Vagina (tissue), 2 donors: Measurements from ENCODE around the gene ZNG1A.

ENCODE experiments used
- POLR2A ChIP-seq, 2 donors: fragments of 450-650 bp; IDR thresholded peaks; one replicate each; pipeline ENCODE4 v1.6.1; 2017; ENCODE audit warnings: antibody characterized with exemption in 2 of 2, mild to moderate bottlenecking in 2 of 2, moderate library complexity in 2 of 2
- POLR2AphosphoS5 ChIP-seq, 2 donors: sonication (generic); formaldehyde crosslinking; IDR thresholded peaks; one replicate each; pipeline ENCODE4 v1.9.0; 2017; ENCODE audit warnings: antibody characterized with exemption in 2 of 2, mild to moderate bottlenecking in 2 of 2, low read depth in 1 of 2; ENCODE audit not compliant: insufficient read depth in 1 of 2
- TF ChIP-seq, protein P1 (sequence below), 3 experiments: fragments of 450-650 bp in 2 of 3; fragments of 200-600 bp in 1 of 3; sonication (generic) in 1 of 3; IDR thresholded peaks; one replicate each; pipeline ENCODE4 v1.5.1; 2017 to 2019; ENCODE audit warnings: antibody characterized with exemption in 3 of 3, mild to moderate bottlenecking in 2 of 3, moderate library complexity in 2 of 3

DNA sequence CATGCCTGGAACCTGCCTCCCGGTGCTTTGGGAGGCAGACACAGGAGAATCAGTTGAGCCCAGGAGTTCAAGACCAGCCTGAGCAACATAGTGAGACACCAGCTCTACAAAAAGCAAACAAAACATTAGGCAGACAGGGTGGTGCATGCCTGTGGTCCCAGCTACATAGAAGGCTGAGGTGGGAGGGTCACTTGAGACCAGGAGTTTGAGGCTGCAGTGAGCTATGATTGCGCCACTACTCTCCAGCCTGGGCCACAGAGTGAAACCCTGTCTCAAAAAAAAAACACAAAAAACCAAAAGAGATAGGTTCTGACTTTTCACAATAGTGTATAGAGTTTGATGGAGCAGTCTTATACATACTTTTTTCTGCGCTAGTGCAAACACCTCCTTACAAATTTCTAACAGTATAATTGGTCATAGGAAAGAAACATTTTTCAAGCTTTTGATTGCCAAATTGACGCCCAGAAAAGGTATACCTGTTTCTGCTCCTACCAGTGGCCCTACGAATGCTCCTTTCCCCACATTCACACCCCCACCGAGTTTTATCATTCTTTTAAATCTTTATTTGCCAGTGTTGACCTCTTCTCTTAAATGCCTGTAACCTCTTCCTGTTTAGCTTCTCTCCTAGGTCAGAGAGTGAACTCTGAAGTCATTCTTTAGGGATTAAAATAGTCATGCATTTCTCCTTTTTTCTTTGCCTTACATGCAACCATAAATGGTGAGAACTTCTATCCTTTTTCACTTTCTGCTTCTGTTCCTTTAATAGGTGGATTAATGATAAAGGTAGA is 43.3 kb upstream of the ZNG1A start:
- TF ChIP-seq POLR2AphosphoS5 (IDR thresholded peaks at IDR 0.05; ENCODE audit: insufficient read depth in 1 of 2, low read depth in 1 of 2) (no peak), POLR2A (IDR thresholded peaks at IDR 0.05) (no peak)
- TF ChIP-seq, protein P1, sequence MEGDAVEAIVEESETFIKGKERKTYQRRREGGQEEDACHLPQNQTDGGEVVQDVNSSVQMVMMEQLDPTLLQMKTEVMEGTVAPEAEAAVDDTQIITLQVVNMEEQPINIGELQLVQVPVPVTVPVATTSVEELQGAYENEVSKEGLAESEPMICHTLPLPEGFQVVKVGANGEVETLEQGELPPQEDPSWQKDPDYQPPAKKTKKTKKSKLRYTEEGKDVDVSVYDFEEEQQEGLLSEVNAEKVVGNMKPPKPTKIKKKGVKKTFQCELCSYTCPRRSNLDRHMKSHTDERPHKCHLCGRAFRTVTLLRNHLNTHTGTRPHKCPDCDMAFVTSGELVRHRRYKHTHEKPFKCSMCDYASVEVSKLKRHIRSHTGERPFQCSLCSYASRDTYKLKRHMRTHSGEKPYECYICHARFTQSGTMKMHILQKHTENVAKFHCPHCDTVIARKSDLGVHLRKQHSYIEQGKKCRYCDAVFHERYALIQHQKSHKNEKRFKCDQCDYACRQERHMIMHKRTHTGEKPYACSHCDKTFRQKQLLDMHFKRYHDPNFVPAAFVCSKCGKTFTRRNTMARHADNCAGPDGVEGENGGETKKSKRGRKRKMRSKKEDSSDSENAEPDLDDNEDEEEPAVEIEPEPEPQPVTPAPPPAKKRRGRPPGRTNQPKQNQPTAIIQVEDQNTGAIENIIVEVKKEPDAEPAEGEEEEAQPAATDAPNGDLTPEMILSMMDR (IDR thresholded peaks at IDR 0.05) = no peak
